ENCODE measurements around the gene SDHD. TPM values are rescaled to one million over a fixed set of nuclear protein-coding genes. Genes with fewer than 3 reads are reported as not detected.

Gene SDHD
- total RNA-seq, 4 donors from 2014 or later, result 102 to 201 (median 174) TPM

DNA sequence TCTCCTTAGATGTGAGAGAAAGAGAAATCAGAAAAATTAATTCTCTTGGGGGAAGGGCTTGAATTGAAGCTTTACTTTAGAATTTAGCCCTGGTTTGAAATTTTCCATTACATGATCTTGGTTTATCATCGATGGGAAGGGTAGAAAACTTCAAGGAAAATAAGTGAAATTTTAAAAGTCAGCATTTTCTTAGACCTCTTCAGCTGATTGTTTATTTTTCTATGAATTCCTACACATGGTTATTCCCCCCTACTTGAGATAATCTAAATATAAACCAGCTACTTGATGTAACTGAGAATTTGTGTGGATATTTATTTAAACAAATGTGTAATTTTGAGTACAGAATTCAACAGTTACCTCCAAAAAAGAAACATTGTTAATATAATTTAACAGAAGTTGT is 23.8 kb upstream of the SDHD start:
- TF ChIP-seq, protein P1, sequence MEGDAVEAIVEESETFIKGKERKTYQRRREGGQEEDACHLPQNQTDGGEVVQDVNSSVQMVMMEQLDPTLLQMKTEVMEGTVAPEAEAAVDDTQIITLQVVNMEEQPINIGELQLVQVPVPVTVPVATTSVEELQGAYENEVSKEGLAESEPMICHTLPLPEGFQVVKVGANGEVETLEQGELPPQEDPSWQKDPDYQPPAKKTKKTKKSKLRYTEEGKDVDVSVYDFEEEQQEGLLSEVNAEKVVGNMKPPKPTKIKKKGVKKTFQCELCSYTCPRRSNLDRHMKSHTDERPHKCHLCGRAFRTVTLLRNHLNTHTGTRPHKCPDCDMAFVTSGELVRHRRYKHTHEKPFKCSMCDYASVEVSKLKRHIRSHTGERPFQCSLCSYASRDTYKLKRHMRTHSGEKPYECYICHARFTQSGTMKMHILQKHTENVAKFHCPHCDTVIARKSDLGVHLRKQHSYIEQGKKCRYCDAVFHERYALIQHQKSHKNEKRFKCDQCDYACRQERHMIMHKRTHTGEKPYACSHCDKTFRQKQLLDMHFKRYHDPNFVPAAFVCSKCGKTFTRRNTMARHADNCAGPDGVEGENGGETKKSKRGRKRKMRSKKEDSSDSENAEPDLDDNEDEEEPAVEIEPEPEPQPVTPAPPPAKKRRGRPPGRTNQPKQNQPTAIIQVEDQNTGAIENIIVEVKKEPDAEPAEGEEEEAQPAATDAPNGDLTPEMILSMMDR (IDR thresholded peaks at IDR 0.05), result no peak
- no peak for TF ChIP-seq POLR2A (IDR thresholded peaks at IDR 0.05)
- Histone ChIP-seq H3K36me3 (peaks cover 19 to 26% of the 10 kb centered on the region in 2 donors), H3K4me1 (no peaks in the 10 kb centered on the region), H3K27ac (no peak overlapping the region), H3K27me3 (no peaks in the 10 kb centered on the region), H3K4me3 (replicated peaks in 1 of 3) (no peak overlapping the region), H3K9me3 (no peaks in the 10 kb centered on the region)
- intact Hi-C loops (cut with DNase I), result no loop called here
- 85% methylated on average over 1 of the region's 1 CpG for WGBS, 2 donors
- DNase-seq, result no peak

DNA sequence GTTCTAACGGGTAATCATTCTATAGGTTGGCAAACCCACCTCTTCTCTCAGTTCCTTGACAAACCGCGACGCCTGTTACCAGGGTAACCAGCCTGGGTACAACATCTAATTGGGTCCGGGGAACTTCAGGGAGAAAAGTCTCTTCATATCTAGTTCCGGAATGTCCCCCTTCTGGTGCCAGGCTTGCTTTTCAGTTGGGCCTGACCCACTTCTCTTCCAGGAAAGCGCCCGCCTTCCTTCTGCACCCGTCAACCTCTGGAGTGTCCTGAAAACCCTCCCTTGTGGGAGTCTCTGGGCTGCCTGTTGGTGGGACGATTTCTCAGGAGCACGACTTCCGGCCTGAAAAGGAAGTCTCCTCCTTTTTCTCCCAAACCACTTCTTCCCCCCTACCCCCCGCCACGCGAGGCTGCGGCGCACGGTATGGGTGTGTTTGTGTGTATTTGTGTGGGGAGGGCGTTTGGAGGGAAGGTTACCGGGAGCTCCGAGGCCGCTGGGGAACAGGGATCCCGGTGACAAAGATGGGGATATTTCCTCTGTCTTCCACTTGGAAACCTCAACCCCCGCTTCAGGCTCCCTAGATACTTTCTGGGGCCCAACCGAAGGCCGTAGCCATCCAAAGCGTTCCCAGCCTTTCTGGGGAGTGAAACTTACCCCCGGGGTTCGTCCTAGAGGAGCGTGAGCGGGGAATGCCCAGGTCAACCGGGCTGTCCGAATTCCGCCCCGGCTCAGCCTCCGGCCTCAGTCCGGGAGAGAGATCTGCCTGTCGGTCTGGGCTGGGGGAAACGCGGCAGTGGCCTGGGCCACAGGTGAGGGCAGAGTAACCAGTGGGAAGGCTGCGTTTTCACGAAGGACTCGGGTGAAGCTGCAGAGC is 12.5 kb upstream of the SDHD start, which contains the start of the genes NKAPD1 and PIH1D2:
NKAPD1 (plus strand) TSS at position 359 of the 871 bp plus-strand sequence. CDS start 1,276 bp downstream, outside the sequence.
PIH1D2 (minus strand) TSS at position 77 of the 871 bp plus-strand sequence. CDS start 843 bp downstream, outside the sequence.
- 0 to 2% methylated on average over 34 to 35 of the region's 43 CpGs for WGBS, 2 donors
- Histone ChIP-seq H3K4me3 (replicated peaks in 1 of 3) (peak within 1 kb of the TSS; percentile 75 to 99 (median 83)), H3K27me3 (no peaks in the 10 kb centered on the region), H3K36me3 (peaks cover 10% of the 10 kb centered on the region in 2 donors), H3K27ac (peak within 1 kb of the TSS; percentile 50 to 91 (median 88)), H3K4me1 (peaks cover 7 to 8% of the 10 kb centered on the region in 2 donors), H3K9me3 (no peaks in the 10 kb centered on the region)
- TF ChIP-seq POLR2A (IDR thresholded peaks at IDR 0.05), result peak in 1 of 2 donors; percentile 50
- TF ChIP-seq, protein P1 (IDR thresholded peaks at IDR 0.05), result peak in 3 of 6 experiments; percentile 10 to 41 (median 36)
- intact Hi-C loops (cut with DNase I), result no loop called here
- peak; percentile 86 to 89 for DNase-seq

DNA sequence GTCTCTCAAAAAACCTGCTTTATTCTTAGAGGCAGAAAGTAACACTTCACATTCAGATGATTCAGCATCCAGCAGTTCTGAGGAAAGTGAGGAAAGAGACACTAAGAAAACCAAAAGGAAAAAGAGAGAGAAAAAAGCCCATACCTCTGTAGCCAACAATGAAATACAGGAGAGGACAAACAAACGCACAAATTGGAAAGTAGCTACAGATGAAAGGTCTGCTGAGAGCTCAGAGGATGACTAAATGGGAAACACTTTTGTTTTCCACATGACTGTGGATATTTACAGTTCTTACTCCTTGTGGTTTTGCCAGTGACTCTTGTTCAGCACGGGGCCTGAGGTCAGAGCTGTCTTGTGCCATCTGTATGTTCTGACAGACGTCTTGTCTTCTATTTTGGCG is 3.9 kb upstream of the SDHD start:
- no peaks in the 10 kb centered on the region for H3K9me3 ChIP-seq
- WGBS, 2 donors, result 85 to 92% methylated on average over 4 of the region's 4 CpGs
- peaks cover 59 to 63% of the 10 kb centered on the region in 2 donors for H3K36me3 ChIP-seq
- no peak for TF ChIP-seq POLR2A (IDR thresholded peaks at IDR 0.05)
- TF ChIP-seq, protein P1 (IDR thresholded peaks at IDR 0.05), result no peak
- peaks cover 6 to 13% of the 10 kb centered on the region in 2 donors for H3K4me1 ChIP-seq
- no peak overlapping the region for H3K27ac ChIP-seq
- no peak overlapping the region for H3K4me3 ChIP-seq (replicated peaks in 1 of 3)
- no peak for DNase-seq
- H3K27me3 ChIP-seq, result no peaks in the 10 kb centered on the region
- intact Hi-C loops (cut with DNase I), result no loop called here

- Histone ChIP-seq H3K27me3 (no peaks in the 10 kb centered on the region), H3K27ac (peak overlapping the region in 2 of 3 donors; percentile 52 to 69), H3K4me3 (replicated peaks in 1 of 3) (peak overlapping the region; percentile 60 to 96 (median 82)), H3K4me1 (peaks cover 14 to 23% of the 10 kb centered on the region in 2 donors), H3K36me3 (peaks cover 41 to 49% of the 10 kb centered on the region in 2 donors), H3K9me3 (no peaks in the 10 kb centered on the region)
- TF ChIP-seq, protein P1 (IDR thresholded peaks at IDR 0.05), result no peak
- no peak for TF ChIP-seq POLR2A (IDR thresholded peaks at IDR 0.05)
- DNase-seq, result no peak
- intact Hi-C loops (cut with DNase I), result no loop called here
- 2 to 5% methylated on average over 19 of the region's 19 CpGs for WGBS, 2 donors
Observed at GRCh38 chr11:112085822-112086421, 751 bp upstream of the SDHD start.

Data from thyroid gland (tissue), 4 donors.